ENCODE data around the gene MYMK.

The MYMK gene

GRCh38 chr9:133563291-133563796 lies 38.6 kb upstream of the MYMK start:
- no peak for DNase-seq (ENCODE audit: low read depth)
- TF ChIP-seq CTCF (IDR thresholded peaks at IDR 0.05; ENCODE audit: insufficient read depth, low read depth, low read length, missing control alignments), result no peak
- no peak overlapping the region for H3K4me3 ChIP-seq (ENCODE audit: low read depth, low read length)

GRCh38 chr9:133562611-133563290 lies 38.0 kb upstream of the MYMK start:
- no peak for DNase-seq (ENCODE audit: low read depth)
- TF ChIP-seq CTCF (IDR thresholded peaks at IDR 0.05; ENCODE audit: insufficient read depth, low read depth, low read length, missing control alignments), result no peak
- H3K4me3 ChIP-seq (ENCODE audit: low read depth, low read length), result no peak overlapping the region

- no peak overlapping the region for H3K4me3 ChIP-seq (ENCODE audit: low read depth, low read length)
- TF ChIP-seq CTCF (IDR thresholded peaks at IDR 0.05; ENCODE audit: insufficient read depth, low read depth, low read length, missing control alignments), result no peak
- no peak for DNase-seq (ENCODE audit: low read depth)
Observed at GRCh38 chr9:133561976-133562554, 37.3 kb upstream of the MYMK start.

GRCh38 chr9:133560944-133561343 lies 36.2 kb upstream of the MYMK start:
- no peak for DNase-seq (ENCODE audit: low read depth)
- no peak overlapping the region for H3K4me3 ChIP-seq (ENCODE audit: low read depth, low read length)
- no peak for TF ChIP-seq CTCF (IDR thresholded peaks at IDR 0.05; ENCODE audit: insufficient read depth, low read depth, low read length, missing control alignments)

- TF ChIP-seq CTCF (IDR thresholded peaks at IDR 0.05; ENCODE audit: insufficient read depth, low read depth, low read length, missing control alignments), result no peak
- no peak overlapping the region for H3K4me3 ChIP-seq (ENCODE audit: low read depth, low read length)
- no peak for DNase-seq (ENCODE audit: low read depth)
Observed at GRCh38 chr9:133560311-133560710, 35.6 kb upstream of the MYMK start.

- DNase-seq (ENCODE audit: low read depth), result peak; percentile 67
- H3K4me3 ChIP-seq (ENCODE audit: low read depth, low read length), result no peak overlapping the region; the same call in 1 of the 2 replicates
- TF ChIP-seq CTCF (IDR thresholded peaks at IDR 0.05; ENCODE audit: insufficient read depth, low read depth, low read length, missing control alignments), result no peak
Observed at GRCh38 chr9:133558191-133559126, 33.7 kb upstream of the MYMK start.
